Right cardiac atrium (tissue), 5 donors: Measurements from ENCODE around the gene MMP25. TPM values are rescaled to one million over a fixed set of nuclear protein-coding genes. Genes with fewer than 3 reads are reported as not detected.

Experiments
- ATAC-seq, 2 donors: fragments of 200-7000 bp; cut with Tn5 transposase; one replicate each; pipeline versions ENCODE4 v1.8.0 to v1.9.1; 2020; ENCODE audit warnings: moderate library complexity in 2 of 2, mild to moderate bottlenecking in 1 of 2
- DNase-seq, 3 donors: peaks; one replicate each; pipeline ENCODE4 v3.0.0-alpha.2; 2020
- H3K27ac ChIP-seq: one replicate; pipeline ENCODE4 v1.5.1; 2013; ENCODE audit warnings: mild to moderate bottlenecking, low read length, control low read depth, moderate library complexity
- H3K27me3 ChIP-seq: one replicate; pipeline ENCODE4 v1.6.1; 2013; ENCODE audit not compliant: control insufficient read depth, insufficient read depth
- H3K4me1 ChIP-seq: one replicate; pipeline ENCODE4 v1.6.1; 2013; ENCODE audit warnings: low read length; ENCODE audit not compliant: control insufficient read depth, insufficient read depth
- H3K4me3 ChIP-seq: one replicate; pipeline ENCODE4 v1.5.1; 2013; ENCODE audit warnings: low read length, control low read depth
- H3K9me3 ChIP-seq: one replicate; pipeline ENCODE4 v1.6.1; 2013; ENCODE audit warnings: low read length; ENCODE audit not compliant: control insufficient read depth
- WGBS: extraction: QIAGEN DNeasy Blood & Tissue Kit; methylation state at CpG from one replicate; pipeline ENCODE4 v1.1.7; 2013; 5-methylcytosine and 5-hydroxymethylcytosine counted together
- intact Hi-C, 4 donors: fragments of 100-400 bp; cut with DNase I; formaldehyde crosslinking; loops; one replicate each; pipeline versions ENCODE4 v1.11.0 to v1.14.0; 2022 to 2023
- polyA plus RNA-seq: library from polyadenylated mRNA; stranded (reverse); fragments of 200-250 nt; gene quantifications from one replicate; pipeline ENCODE4 v1.2.3, GENCODE V29; 2013
- total RNA-seq, 4 donors: library from RNA; stranded (reverse); fragmentation: NEBNext Ultra II Directional; extraction: Animal tissue kit (Norgen Biotek cat#: 25700); gene quantifications; one replicate each; pipeline ENCODE4 v1.2.1, GENCODE V29; 2021
- donor health status: healthy with polysubstance abuse.
- donor health status: DM: no; HTN: yes; CAD: no.
- donor health status: DM: no; HTN: no; CAD: no.
- donor health status: DM: no; HTN: yes; CAD: no; lungs with severe emphysema.
- donor health status: DM: yes; HTN: yes; CAD: no.

The MMP25 gene
- total and polyA plus RNA-seq, 5 donors: 0.68 to 1.7 (median 0.79) TPM

- no peaks in the 10 kb centered on the region for H3K9me3 ChIP-seq
- peaks cover 10% of the 10 kb centered on the region for H3K4me1 ChIP-seq
- H3K4me3 ChIP-seq: no peak overlapping the region
- intact Hi-C loops: no loop called here
- no peak for DNase-seq
- H3K27ac ChIP-seq: no peak overlapping the region
- 96% methylated on average over 18 of the region's 18 CpGs for WGBS
- no peak for ATAC-seq
- no peaks in the 10 kb centered on the region for H3K27me3 ChIP-seq
Observed at GRCh38 chr16:3025032-3026002, 21.0 kb upstream of the MMP25 start.

DNA sequence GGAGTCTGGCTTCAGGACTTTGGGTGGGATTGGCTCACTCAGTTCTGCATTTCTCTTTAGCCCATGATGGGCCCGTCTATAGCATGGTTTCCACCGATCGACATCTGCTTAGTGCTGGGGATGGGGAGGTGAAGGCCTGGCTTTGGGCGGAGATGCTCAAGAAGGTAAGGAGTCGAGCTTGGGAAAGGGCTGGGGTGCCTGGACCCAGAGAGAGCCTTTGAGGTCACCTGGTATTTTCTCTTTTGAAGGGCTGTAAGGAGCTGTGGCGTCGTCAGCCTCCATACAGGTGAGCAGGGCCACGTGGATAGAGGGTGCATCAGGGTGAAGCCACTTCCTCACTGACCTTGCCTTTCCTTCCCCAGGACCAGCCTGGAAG lies 20.4 kb upstream of the MMP25 start:
- Histone ChIP-seq H3K4me1 (peaks cover 10% of the 10 kb centered on the region), H3K27me3 (no peaks in the 10 kb centered on the region), H3K9me3 (no peaks in the 10 kb centered on the region), H3K4me3 (no peak overlapping the region), H3K27ac (no peak overlapping the region)
- intact Hi-C loops: no loop called here
- WGBS: 93% methylated on average over 8 of the region's 8 CpGs
- ATAC-seq: no peak
- peak in 1 of 3 donors; percentile 17 for DNase-seq

- H3K27me3 ChIP-seq: no peaks in the 10 kb centered on the region
- H3K27ac ChIP-seq: no peak overlapping the region
- no peaks in the 10 kb centered on the region for H3K9me3 ChIP-seq
- H3K4me1 ChIP-seq: peaks cover 10% of the 10 kb centered on the region
- 94% methylated on average over 24 of the region's 24 CpGs for WGBS
- DNase-seq (no peak), ATAC-seq (no peak)
- intact Hi-C loops: no loop called here
- H3K4me3 ChIP-seq: no peak overlapping the region
Observed at GRCh38 chr16:3026609-3027488, 19.5 kb upstream of the MMP25 start.

GRCh38 chr16:3027489-3027795 lies 18.9 kb upstream of the MMP25 start:
- no peaks in the 10 kb centered on the region for H3K9me3 ChIP-seq
- ATAC-seq (no peak), DNase-seq (no peak)
- H3K27me3 ChIP-seq: no peaks in the 10 kb centered on the region
- 92% methylated on average over 8 of the region's 8 CpGs for WGBS
- H3K27ac ChIP-seq: no peak overlapping the region
- no peak overlapping the region for H3K4me3 ChIP-seq
- intact Hi-C loops: no loop called here
- peaks cover 8% of the 10 kb centered on the region for H3K4me1 ChIP-seq

GRCh38 chr16:3027983-3028715 lies 18.2 kb upstream of the MMP25 start:
- Histone ChIP-seq H3K4me1 (peaks cover 1% of the 10 kb centered on the region), H3K4me3 (no peak overlapping the region), H3K27me3 (no peaks in the 10 kb centered on the region), H3K9me3 (no peaks in the 10 kb centered on the region), H3K27ac (no peak overlapping the region)
- peak; percentile 9 to 23 for ATAC-seq
- DNase-seq: peak; percentile 74 to 93 (median 92)
- intact Hi-C loops: no loop called here
- WGBS: 27% methylated on average over 58 of the region's 58 CpGs

- ATAC-seq (no peak), DNase-seq (no peak)
- Histone ChIP-seq H3K9me3 (no peaks in the 10 kb centered on the region), H3K27ac (no peak overlapping the region), H3K4me3 (no peak overlapping the region), H3K27me3 (no peaks in the 10 kb centered on the region), H3K4me1 (no peaks in the 10 kb centered on the region)
- intact Hi-C loops: no loop called here
- 26% methylated on average over 15 of the region's 15 CpGs for whole genome bisulfite sequencing
Observed at GRCh38 chr16:3028716-3029319, 17.5 kb upstream of the MMP25 start.

DNA sequence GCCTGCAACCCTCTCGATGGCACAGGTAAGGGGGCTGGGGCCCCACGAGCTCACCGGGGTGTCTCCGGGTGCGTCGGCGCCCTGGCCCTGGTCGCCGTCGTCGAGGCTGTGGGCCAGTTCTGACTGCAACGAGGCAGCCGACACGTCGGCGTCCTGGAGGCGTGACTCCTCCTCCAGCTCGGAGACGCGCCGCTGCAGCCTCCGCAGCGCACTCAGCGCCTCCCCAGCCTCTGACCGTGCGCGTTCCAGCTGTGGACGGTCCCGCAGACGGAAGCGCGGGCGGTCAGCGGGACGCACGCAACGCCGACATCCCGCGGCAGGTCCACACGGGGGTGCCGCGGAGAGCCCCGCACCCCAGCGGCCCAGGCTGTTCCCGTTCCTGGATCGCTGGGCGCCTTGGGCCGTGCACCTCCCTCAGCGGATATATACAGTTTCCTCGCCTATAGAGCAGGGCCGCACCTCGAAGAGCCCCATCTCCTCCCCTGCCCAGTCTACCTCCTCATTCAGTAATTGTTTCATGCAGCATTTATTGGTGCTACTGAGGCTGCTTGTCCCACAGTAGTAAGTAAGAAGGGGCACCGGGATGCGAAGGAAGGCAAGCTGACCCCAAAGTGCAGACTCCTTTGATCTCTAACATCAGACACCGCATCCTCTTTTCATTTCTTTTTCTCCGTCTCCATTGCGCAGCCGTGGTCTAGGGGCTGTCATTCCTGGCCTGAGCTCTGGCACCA lies 16.7 kb upstream of the MMP25 start:
- no peak overlapping the region for H3K4me3 ChIP-seq
- intact Hi-C loops: no loop called here
- ATAC-seq (peak in 1 of 2 donors; percentile 10), DNase-seq (peak in 1 of 3 donors; percentile 75)
- no peaks in the 10 kb centered on the region for H3K4me1 ChIP-seq
- H3K27ac ChIP-seq: no peak overlapping the region
- WGBS: 11% methylated on average over 59 of the region's 59 CpGs
- no peaks in the 10 kb centered on the region for H3K27me3 ChIP-seq
- H3K9me3 ChIP-seq: no peaks in the 10 kb centered on the region

DNA sequence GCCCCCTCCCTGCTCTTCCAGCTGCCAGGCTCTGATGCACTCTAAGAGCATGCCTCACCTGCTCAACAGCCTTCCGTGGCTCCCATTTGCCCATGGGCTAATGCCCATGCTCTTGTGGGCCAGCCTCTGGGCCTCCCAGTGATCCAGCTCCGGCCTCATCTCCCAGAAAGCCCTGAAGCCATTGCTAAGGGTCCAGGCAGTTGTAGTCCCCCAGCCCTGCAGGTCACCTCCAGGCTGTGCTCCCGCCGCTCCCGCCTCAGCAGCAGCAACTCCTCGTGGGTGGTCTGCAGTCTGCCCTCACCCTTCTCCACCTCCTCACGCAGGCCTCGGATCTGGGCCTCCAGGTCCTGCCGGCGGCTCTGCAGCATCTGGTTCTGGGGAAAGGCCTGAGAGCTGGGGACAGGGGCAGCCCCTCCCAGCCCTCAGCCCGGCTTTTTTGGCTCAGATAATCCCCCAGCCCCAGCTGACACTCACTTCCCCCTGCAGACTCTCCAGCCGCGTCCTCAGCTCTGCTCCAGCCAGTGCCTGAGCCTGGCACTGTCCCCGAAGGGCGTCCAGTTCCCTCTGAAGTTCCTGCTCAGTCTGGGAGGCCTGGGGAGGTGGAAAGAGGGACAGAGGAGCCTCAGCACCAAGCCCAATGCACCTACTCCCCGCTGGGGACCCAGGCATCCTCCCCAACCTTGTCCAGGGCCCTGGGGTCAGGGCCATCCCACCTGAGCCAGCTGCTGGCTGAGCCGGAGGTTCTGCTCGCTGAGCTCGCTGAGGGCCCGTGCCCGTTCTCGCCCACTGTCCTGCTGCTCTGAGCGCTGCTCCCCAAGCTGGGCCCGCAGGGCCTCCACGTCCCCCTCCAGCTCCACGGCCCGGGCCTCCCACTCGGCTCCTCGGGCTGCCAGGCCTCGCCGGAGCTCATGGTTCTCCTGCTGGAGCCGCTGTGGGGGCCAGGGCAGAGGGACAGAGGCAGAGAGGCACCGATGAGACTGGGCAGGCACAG lies 15.8 kb upstream of the MMP25 start:
- Histone ChIP-seq H3K27ac (no peak overlapping the region), H3K9me3 (no peaks in the 10 kb centered on the region), H3K27me3 (no peaks in the 10 kb centered on the region), H3K4me1 (no peaks in the 10 kb centered on the region), H3K4me3 (no peak overlapping the region)
- DNase-seq: no peak
- WGBS: 82% methylated on average over 33 of the region's 33 CpGs
- intact Hi-C loops: no loop called here
- ATAC-seq: no peak

- no peaks in the 10 kb centered on the region for H3K27me3 ChIP-seq
- H3K4me3 ChIP-seq: no peak overlapping the region
- no peaks in the 10 kb centered on the region for H3K4me1 ChIP-seq
- H3K9me3 ChIP-seq: no peaks in the 10 kb centered on the region
- H3K27ac ChIP-seq: no peak overlapping the region
- intact Hi-C loops: no loop called here
- ATAC-seq (no peak), DNase-seq (peak in 1 of 3 donors; percentile 5)
- WGBS: 41% methylated on average over 7 of the region's 7 CpGs
Observed at GRCh38 chr16:3032624-3033023, 13.7 kb upstream of the MMP25 start.
